BE2C (cell line): ENCODE data around the gene JPH4.
A peak's percentile ranks its signal among the peaks of the same experiment; 100 is the strongest.

Experiments used
- DNase-seq: peaks from one replicate; pipeline ENCODE4 v3.0.0-alpha.2; 2020
- H3K27me3 ChIP-seq: fragments of 250-450 bp; sonication (Bioruptor Pico); 2 replicates; pipeline ENCODE4 v1.5.1; 2020; ENCODE audit warnings: mild to moderate bottlenecking
- H3K36me3 ChIP-seq: fragments of 250-450 bp; sonication (Bioruptor Pico); 2 replicates; pipeline ENCODE4 v1.5.1; 2020; ENCODE audit warnings: mild to moderate bottlenecking
- H3K4me1 ChIP-seq: fragments of 250-450 bp; sonication (Bioruptor Pico); 2 replicates; pipeline ENCODE4 v1.5.1; 2020
- H3K4me3 ChIP-seq: 2 replicates; pipeline ENCODE4 v1.5.1; 2011; ENCODE audit warnings: low read depth, low read length
- H3K9me3 ChIP-seq: fragments of 250-450 bp; sonication (Bioruptor Pico); 2 replicates; pipeline ENCODE4 v1.5.1; 2020
- TF ChIP-seq, protein P1 (sequence below): IDR thresholded peaks from 2 replicates; pipeline ENCODE4 v1.5.1; 2012; ENCODE audit warnings: mild to moderate bottlenecking, low read depth, low read length

The JPH4 gene

GRCh38 chr14:23556700-23557440 lies 21.7 kb downstream of the JPH4 start:
- peaks cover 12% of the 10 kb centered on the region for H3K36me3 ChIP-seq
- no peaks in the 10 kb centered on the region for H3K27me3 ChIP-seq
- TF ChIP-seq, protein P1, sequence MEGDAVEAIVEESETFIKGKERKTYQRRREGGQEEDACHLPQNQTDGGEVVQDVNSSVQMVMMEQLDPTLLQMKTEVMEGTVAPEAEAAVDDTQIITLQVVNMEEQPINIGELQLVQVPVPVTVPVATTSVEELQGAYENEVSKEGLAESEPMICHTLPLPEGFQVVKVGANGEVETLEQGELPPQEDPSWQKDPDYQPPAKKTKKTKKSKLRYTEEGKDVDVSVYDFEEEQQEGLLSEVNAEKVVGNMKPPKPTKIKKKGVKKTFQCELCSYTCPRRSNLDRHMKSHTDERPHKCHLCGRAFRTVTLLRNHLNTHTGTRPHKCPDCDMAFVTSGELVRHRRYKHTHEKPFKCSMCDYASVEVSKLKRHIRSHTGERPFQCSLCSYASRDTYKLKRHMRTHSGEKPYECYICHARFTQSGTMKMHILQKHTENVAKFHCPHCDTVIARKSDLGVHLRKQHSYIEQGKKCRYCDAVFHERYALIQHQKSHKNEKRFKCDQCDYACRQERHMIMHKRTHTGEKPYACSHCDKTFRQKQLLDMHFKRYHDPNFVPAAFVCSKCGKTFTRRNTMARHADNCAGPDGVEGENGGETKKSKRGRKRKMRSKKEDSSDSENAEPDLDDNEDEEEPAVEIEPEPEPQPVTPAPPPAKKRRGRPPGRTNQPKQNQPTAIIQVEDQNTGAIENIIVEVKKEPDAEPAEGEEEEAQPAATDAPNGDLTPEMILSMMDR = no peak
- H3K9me3 ChIP-seq = no peaks in the 10 kb centered on the region
- no peaks in the 10 kb centered on the region; the same call in 1 of the 2 replicates for H3K4me1 ChIP-seq
- DNase-seq = no peak
- H3K4me3 ChIP-seq = peak overlapping the region; percentile 73

DNA sequence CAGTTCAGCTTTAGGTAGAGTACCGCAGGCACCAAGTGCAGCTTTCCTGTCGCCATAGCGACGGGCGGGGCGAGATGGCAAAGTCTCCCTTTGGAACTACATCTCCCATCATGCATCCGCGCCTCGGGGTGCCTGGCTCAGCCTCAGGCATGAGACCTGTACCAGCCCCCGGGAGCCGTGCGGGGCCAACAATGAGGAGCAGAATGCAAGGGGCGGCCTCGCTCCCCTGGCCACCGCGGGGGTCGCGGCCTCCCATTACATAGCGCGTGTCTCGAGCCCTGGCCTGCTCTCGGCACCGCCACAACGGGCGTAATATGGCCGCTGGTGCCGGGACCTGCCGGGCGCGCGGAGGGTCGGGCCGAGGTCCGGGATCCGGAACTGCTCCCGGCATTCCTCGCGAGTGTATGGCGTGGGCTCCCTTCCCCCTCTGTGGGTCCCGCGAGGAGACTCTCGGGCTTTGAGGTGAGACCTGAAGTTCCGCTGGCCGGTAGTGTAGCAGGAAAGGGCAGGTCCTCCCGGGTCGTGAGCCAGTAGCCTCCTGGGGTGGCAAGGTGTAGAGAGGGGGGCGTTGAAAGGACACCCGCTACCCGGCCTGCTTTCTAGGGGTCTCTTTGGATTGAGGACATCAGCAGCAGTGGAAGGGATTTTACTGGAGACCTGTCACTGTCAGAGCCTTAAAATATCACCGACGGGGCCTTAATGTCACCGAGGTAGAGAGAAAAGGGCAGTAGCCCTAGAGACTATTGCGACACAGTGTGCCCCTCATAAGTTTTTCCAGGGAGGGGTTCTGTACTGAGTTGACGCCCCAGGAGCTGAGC lies 22.5 kb downstream of the JPH4 start, which contains the start of gene THTPA:
Gene THTPA (plus strand): TSS at position 390 of the 818 bp plus-strand sequence. CDS start 487 bp downstream, outside the sequence.
- no peaks in the 10 kb centered on the region for H3K9me3 ChIP-seq
- H3K27me3 ChIP-seq = no peaks in the 10 kb centered on the region
- peak; percentile 95 for DNase-seq
- TF ChIP-seq, protein P1 = no peak
- H3K4me3 ChIP-seq = peak within 1 kb of the TSS; percentile 73
- no peaks in the 10 kb centered on the region; the same call in 1 of the 2 replicates for H3K4me1 ChIP-seq
- peaks cover 12% of the 10 kb centered on the region for H3K36me3 ChIP-seq

GRCh38 chr14:23555533-23555881 lies 23.1 kb downstream of the JPH4 start:
- peak overlapping the region; percentile 73 for H3K4me3 ChIP-seq
- no peaks in the 10 kb centered on the region for H3K9me3 ChIP-seq
- no peaks in the 10 kb centered on the region; the same call in 1 of the 2 replicates for H3K4me1 ChIP-seq
- TF ChIP-seq, protein P1 = no peak
- H3K27me3 ChIP-seq = no peaks in the 10 kb centered on the region
- DNase-seq = no peak
- H3K36me3 ChIP-seq = peaks cover 12% of the 10 kb centered on the region

DNA sequence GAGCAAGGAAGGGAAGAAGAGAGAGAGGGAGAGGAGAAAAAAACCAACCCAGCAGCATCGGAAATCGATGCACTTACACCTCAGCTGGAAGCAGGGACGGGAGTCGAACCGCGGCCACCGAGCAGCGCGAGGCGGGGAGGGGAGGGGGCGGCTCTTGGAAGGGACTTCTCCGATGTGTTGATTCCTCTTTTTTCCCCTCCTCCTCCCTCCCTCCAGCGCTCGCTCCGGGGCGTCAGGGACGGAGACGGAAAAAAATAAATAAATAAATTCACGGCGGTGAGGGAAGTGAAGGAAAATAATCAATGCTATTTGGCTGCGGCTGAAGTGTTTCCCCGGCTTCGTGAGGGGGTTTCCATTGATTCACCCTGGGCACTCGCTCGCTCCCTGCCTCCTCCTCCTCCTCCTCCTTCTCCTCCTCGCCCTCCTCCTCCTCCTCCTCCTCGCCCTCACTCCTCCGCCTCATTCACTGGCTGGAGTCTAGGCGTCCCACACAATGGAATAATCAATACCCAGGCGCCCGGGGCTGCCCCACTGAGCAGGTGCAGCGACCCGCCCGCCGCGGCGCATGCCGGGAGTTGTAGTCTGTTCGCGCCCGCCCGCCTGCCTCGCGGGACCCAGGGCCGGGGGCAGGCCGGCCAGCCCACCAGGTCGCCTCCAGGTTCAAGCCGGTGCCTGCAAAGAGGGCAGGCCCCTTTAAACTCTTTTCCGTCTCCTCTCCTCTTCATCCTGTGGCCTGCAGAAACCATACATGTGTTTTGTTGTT lies 27.1 kb downstream of the JPH4 start, which contains the start of gene ZFHX2:
Gene ZFHX2 (minus strand): TSS at position 500 of the 763 bp plus-strand sequence. CDS start 16,440 bp downstream, outside the sequence.
- Histone ChIP-seq H3K4me1 (no peaks in the 10 kb centered on the region), H3K27me3 (no peaks in the 10 kb centered on the region), H3K36me3 (no peaks in the 10 kb centered on the region), H3K9me3 (no peaks in the 10 kb centered on the region), H3K4me3 (peak within 1 kb of the TSS; percentile 94)
- DNase-seq = peak; percentile 89
- TF ChIP-seq, protein P1 = no peak

DNA sequence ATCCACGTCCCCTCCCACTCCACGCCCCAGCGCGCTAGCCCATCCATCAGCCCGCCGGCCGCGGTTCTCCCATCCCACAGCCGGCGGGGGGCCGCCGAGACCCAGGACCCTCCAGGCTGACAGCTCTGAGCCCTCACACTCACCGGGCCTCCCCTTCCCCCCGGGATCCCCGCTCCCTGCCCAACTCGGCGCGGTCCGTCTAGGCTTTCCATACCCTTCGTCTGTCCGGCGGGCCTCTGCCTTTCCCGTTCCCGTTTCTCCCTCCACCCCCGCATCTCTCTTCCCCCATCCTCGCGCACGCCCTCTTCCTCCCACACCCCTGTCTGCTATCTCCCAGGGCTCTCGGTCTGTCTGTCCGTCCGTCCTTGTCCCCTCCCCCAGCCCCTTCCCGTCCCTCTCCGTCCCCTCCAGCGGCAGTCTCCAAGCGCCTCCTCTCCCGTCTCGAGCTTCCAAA lies 27.8 kb downstream of the JPH4 start:
- TF ChIP-seq, protein P1 = no peak
- no peaks in the 10 kb centered on the region for H3K9me3 ChIP-seq
- no peaks in the 10 kb centered on the region for H3K4me1 ChIP-seq
- H3K4me3 ChIP-seq = peak overlapping the region; percentile 94
- H3K27me3 ChIP-seq = no peaks in the 10 kb centered on the region
- H3K36me3 ChIP-seq = no peaks in the 10 kb centered on the region
- DNase-seq = no peak
